ENCODE data around the gene ZNHIT3.

The ZNHIT3 gene

GRCh38 chr17:36512641-36513040 lies 26.2 kb downstream of the ZNHIT3 start:
- no peak for DNase-seq (ENCODE audit: low spot score)

GRCh38 chr17:36514856-36515255 lies 28.4 kb downstream of the ZNHIT3 start:
- no peak for DNase-seq (ENCODE audit: low spot score)

- DNase-seq (ENCODE audit: low spot score), result no peak
These were observed 29.4 kb downstream of the ZNHIT3 start for GRCh38 chr17:36515837-36516236.

- no peak for DNase-seq (ENCODE audit: low spot score)
These were observed 36.6 kb downstream of the ZNHIT3 start for GRCh38 chr17:36523113-36523512.

- no peak for DNase-seq (ENCODE audit: low spot score)
These were observed 38.0 kb downstream of the ZNHIT3 start for GRCh38 chr17:36524428-36524876.

- DNase-seq (ENCODE audit: low spot score), result no peak
These were observed 38.6 kb downstream of the ZNHIT3 start for GRCh38 chr17:36525113-36525512.

GRCh38 chr17:36525888-36526287 lies 39.4 kb downstream of the ZNHIT3 start:
- DNase-seq (ENCODE audit: low spot score), result no peak

GRCh38 chr17:36527621-36528250 lies 41.3 kb downstream of the ZNHIT3 start:
- no peak for DNase-seq (ENCODE audit: low spot score)

GRCh38 chr17:36529121-36529520 lies 42.6 kb downstream of the ZNHIT3 start:
- no peak for DNase-seq (ENCODE audit: low spot score)

- no peak for DNase-seq (ENCODE audit: low spot score)
These were observed 46.0 kb downstream of the ZNHIT3 start for GRCh38 chr17:36532435-36532975.

- peak; percentile 31 for DNase-seq (ENCODE audit: low spot score)
These were observed 47.7 kb downstream of the ZNHIT3 start for GRCh38 chr17:36533935-36534839.

GRCh38 chr17:36534840-36535668 lies 48.6 kb downstream of the ZNHIT3 start, which contains the start of the genes MYO19 and PIGW:
MYO19 (minus strand) TSS chr17:36534868; CDS start chr17:36532538, 2,330 bp downstream.
PIGW (plus strand) TSS chr17:36534987; CDS start chr17:36537102, 2,115 bp downstream.
- DNase-seq (ENCODE audit: low spot score), result peak; percentile 84

- no peak for DNase-seq (ENCODE audit: low spot score)
These were observed 49.2 kb downstream of the ZNHIT3 start for GRCh38 chr17:36535669-36536081.

- DNase-seq (ENCODE audit: low spot score), result no peak
These were observed 54.2 kb downstream of the ZNHIT3 start for GRCh38 chr17:36540696-36541095.

GRCh38 chr17:36542755-36543154 lies 56.3 kb downstream of the ZNHIT3 start:
- no peak for DNase-seq (ENCODE audit: low spot score)

GRCh38 chr17:36544044-36544306 lies 57.5 kb downstream of the ZNHIT3 start:
- DNase-seq (ENCODE audit: low spot score), result peak; percentile 17

- peak; percentile 93 for DNase-seq (ENCODE audit: low spot score)
These were observed 58.0 kb downstream of the ZNHIT3 start, which contains the start of gene GGNBP2 for GRCh38 chr17:36544307-36545076. GGNBP2 (plus strand) TSS chr17:36544919; CDS start chr17:36545725, 806 bp downstream.

GRCh38 chr17:36545077-36545464 lies 58.6 kb downstream of the ZNHIT3 start:
- no peak for DNase-seq (ENCODE audit: low spot score)

All from CD4-positive, alpha-beta T cell treated with Interleukin-6 at 100 ng/mL for 8 hours (primary cell).